Peyer's patch (tissue), 4 donors: ENCODE data around the gene DNM3.

Source experiments
- CTCF ChIP-seq, 6 experiments: fragments of 450-650 bp in 4 of 6; fragments of 200-600 bp in 2 of 6; sonication (generic) in 1 of 6; IDR thresholded peaks; one replicate each; pipeline ENCODE4 v1.5.1; 2017 to 2019; ENCODE audit warnings: antibody characterized with exemption in 6 of 6, mild to moderate bottlenecking in 3 of 6, moderate library complexity in 1 of 6
- POLR2A ChIP-seq, 2 donors: fragments of 450-650 bp; IDR thresholded peaks; one replicate each; pipeline ENCODE4 v1.5.1; 2017; ENCODE audit warnings: antibody characterized with exemption in 2 of 2, mild to moderate bottlenecking in 2 of 2, moderate library complexity in 2 of 2

GRCh38 chr1:171793636-171794035 is 47.7 kb upstream of the DNM3 start:
- no peak for TF ChIP-seq POLR2A (IDR thresholded peaks at IDR 0.05)
- TF ChIP-seq CTCF (IDR thresholded peaks at IDR 0.05), result no peak
